Liver (tissue), 9 donors: ENCODE measurements around the gene ALDH1L1. TPM values are rescaled to one million over a fixed set of nuclear protein-coding genes. Genes with fewer than 3 reads are reported as not detected.

Source experiments
- DNase-seq: peaks from one replicate; pipeline ENCODE4 v3.0.0-alpha.2; 2017; ENCODE audit warnings: low spot score
- H3K27ac ChIP-seq, 2 donors: one replicate each; pipeline ENCODE4 v1.7.0; 2013; ENCODE audit warnings: inconsistent platforms in 2 of 2, low read length in 2 of 2, control low read depth in 1 of 2, low read depth in 1 of 2, mild to moderate bottlenecking in 1 of 2
- H3K27me3 ChIP-seq, 4 donors: one replicate each; pipeline versions ENCODE4 v1.6.1 to v1.7.0; 2013; ENCODE audit warnings: low read length in 3 of 4, inconsistent platforms in 1 of 4, mild to moderate bottlenecking in 1 of 4, moderate library complexity in 1 of 4; ENCODE audit not compliant: control insufficient read depth in 4 of 4, insufficient read depth in 4 of 4
- H3K36me3 ChIP-seq, 4 donors: one replicate each; pipeline versions ENCODE4 v1.6.1 to v1.7.0; 2013; ENCODE audit warnings: low read length in 3 of 4, mild to moderate bottlenecking in 3 of 4, low read depth in 1 of 4, moderate library complexity in 1 of 4; ENCODE audit not compliant: control insufficient read depth in 4 of 4, insufficient read depth in 3 of 4
- H3K4me1 ChIP-seq, 4 donors: one replicate each; pipeline versions ENCODE4 v1.6.1 to v1.7.0; 2013; ENCODE audit warnings: low read length in 3 of 4, mild to moderate bottlenecking in 3 of 4, moderate library complexity in 1 of 4; ENCODE audit not compliant: control insufficient read depth in 4 of 4, insufficient read depth in 4 of 4
- H3K4me3 ChIP-seq, 3 donors: one replicate each; pipeline versions ENCODE4 v1.6.1 to v1.7.0; 2013; ENCODE audit warnings: low read length in 3 of 3, control low read depth in 1 of 3, low read depth in 1 of 3, mild to moderate bottlenecking in 1 of 3
- H3K9ac ChIP-seq, 2 donors: one replicate each; pipeline ENCODE4 v1.7.0; 2013; ENCODE audit warnings: low read length in 2 of 2, mild to moderate bottlenecking in 2 of 2, moderate library complexity in 2 of 2, control low read depth in 1 of 2, low read depth in 1 of 2
- H3K9me3 ChIP-seq, 4 donors: one replicate each; pipeline versions ENCODE4 v1.6.1 to v1.7.0; 2013; ENCODE audit warnings: low read length in 3 of 4; ENCODE audit not compliant: control insufficient read depth in 4 of 4
- ATF3 ChIP-seq: IDR thresholded peaks from 2 replicates; pipeline ENCODE4 v1.6.1; 2016; ENCODE audit warnings: antibody characterized with exemption
- EGR1 ChIP-seq, 2 donors: IDR thresholded peaks; 2 replicates each; pipeline ENCODE4 v1.6.1; 2016 to 2018; ENCODE audit warnings: antibody characterized with exemption in 2 of 2, low read depth in 2 of 2
- FOXA1 ChIP-seq: IDR thresholded peaks from 2 replicates; pipeline ENCODE4 v1.6.1; 2016; ENCODE audit warnings: antibody characterized with exemption
- FOXA2 ChIP-seq: IDR thresholded peaks from 2 replicates; pipeline ENCODE4 v1.6.1; 2016; ENCODE audit warnings: antibody characterized with exemption
- HNF4A ChIP-seq, 2 donors: conservative IDR thresholded peaks; 2 replicates each; pipeline ENCODE4 v1.6.1; 2016; ENCODE audit warnings: antibody characterized with exemption in 2 of 2, mild to moderate bottlenecking in 2 of 2
- HNF4G ChIP-seq: IDR thresholded peaks from 2 replicates; pipeline ENCODE4 v1.6.1; 2016; ENCODE audit warnings: antibody characterized with exemption
- JUND ChIP-seq, 2 donors: IDR thresholded peaks; 2 replicates each; pipeline ENCODE4 v1.6.1; 2016; ENCODE audit warnings: antibody characterized with exemption in 2 of 2
- RAD21 ChIP-seq, 2 donors: IDR thresholded peaks; 2 replicates each; pipeline ENCODE4 v1.6.1; 2016; ENCODE audit warnings: antibody characterized with exemption in 2 of 2, mild to moderate bottlenecking in 2 of 2
- REST ChIP-seq: IDR thresholded peaks from 2 replicates; pipeline ENCODE4 v1.6.1; 2016; ENCODE audit warnings: antibody characterized with exemption, mild to moderate bottlenecking
- RXRA ChIP-seq, 2 donors: IDR thresholded peaks; 2 replicates each; pipeline ENCODE4 v1.6.1; 2017 to 2018; ENCODE audit warnings: antibody characterized with exemption in 2 of 2, mild to moderate bottlenecking in 1 of 2
- SP1 ChIP-seq: IDR thresholded peaks from 2 replicates; pipeline ENCODE4 v1.6.1; 2018; ENCODE audit warnings: antibody characterized with exemption, mild to moderate bottlenecking
- YY1 ChIP-seq: IDR thresholded peaks from 2 replicates; pipeline ENCODE4 v1.6.1; 2016; ENCODE audit warnings: antibody characterized with exemption, mild to moderate bottlenecking
- ZBTB33 ChIP-seq: IDR thresholded peaks from 2 replicates; pipeline ENCODE4 v1.6.1; 2016; ENCODE audit warnings: antibody characterized with exemption
- WGBS: extraction: QIAGEN DNeasy Blood & Tissue Kit; methylation state at CpG from one replicate; pipeline ENCODE4 v1.1.7; 2013; 5-methylcytosine and 5-hydroxymethylcytosine counted together
- polyA plus RNA-seq, 2 donors: library from polyadenylated mRNA; stranded (reverse) in 1 of 2; unstranded in 1 of 2; fragments of 200-250 nt in 1 of 2; fragments of >200 nt in 1 of 2; fragmentation: Nextera tagmentation in 1 of 2; extraction: Ambion mirVana in 1 of 2; gene quantifications; one replicate each; pipeline versions ENCODE4 v1.2.1 to v1.2.3, GENCODE V29; 2013 to 2015
- total RNA-seq, 2 donors: library from RNA; depleted of rRNA; stranded (reverse); fragments of >200 nt; gene quantifications; one replicate each; pipeline ENCODE4 v1.2.3, GENCODE V29; 2014
- TF ChIP-seq, protein P1 (sequence below): IDR thresholded peaks from 2 replicates; pipeline ENCODE4 v1.6.1; 2016; ENCODE audit warnings: antibody characterized with exemption
- donor health status: healthy.
- donor health status: healthy.
- donor health status: healthy.
- donor health status: healthy.
- donor health status: healthy.

ALDH1L1 gene
- total and polyA plus RNA-seq, 4 donors = 46.7 to 234 (median 147) TPM

DNA sequence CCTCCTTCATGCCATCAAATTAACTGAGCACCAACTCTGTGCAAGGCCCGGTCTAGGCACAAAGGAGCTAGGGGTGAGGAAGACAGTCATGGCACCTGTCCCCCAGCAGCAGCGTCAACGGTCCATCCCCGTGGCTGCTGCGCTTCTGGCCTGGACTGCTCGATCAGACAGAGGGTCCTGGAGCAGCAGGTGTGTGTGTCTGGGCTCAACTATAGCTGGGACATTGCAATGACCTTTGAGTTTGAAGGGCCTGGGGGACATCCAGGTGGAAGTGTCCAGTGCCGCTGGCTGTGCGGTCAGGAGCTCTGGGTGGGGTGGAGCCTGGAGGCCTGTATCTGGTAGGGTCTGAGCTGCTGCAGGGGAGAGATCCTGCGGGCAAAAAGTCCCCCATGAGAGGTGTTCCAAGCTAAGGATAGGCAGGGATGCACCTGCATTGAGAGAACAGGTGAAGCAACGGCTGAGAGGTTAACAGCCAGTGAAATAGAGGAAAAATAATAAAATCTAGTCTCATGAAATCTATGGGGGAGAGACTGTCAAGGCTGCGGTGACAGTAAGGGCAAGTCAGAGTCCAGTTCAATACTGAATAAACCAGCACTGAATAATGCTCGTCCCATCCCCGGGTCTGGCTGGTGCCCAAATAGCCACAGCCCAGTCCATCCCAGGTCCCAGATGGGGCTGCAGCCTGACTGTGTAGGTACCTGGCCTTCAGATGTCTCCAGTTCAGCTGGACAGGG is 71.1 kb downstream of the ALDH1L1 start:
- TF ChIP-seq ZBTB33 = no peak
- TF ChIP-seq FOXA1 = no peak
- TF ChIP-seq FOXA2 = no peak
- no peak for TF ChIP-seq SP1
- TF ChIP-seq REST = no peak
- no peak for TF ChIP-seq YY1
- no peak for TF ChIP-seq RXRA (IDR thresholded peaks at IDR 0.05)
- TF ChIP-seq ATF3 = no peak
- no peak for TF ChIP-seq RAD21 (IDR thresholded peaks at IDR 0.05)
- TF ChIP-seq HNF4A (conservative IDR thresholded peaks at IDR 0.05) = no peak
- no peak for TF ChIP-seq JUND (IDR thresholded peaks at IDR 0.05)
- TF ChIP-seq, protein P1, sequence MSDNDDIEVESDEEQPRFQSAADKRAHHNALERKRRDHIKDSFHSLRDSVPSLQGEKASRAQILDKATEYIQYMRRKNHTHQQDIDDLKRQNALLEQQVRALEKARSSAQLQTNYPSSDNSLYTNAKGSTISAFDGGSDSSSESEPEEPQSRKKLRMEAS = no peak
- H3K36me3 ChIP-seq = peaks cover 18 to 91% (median 64%) of the 10 kb centered on the region in 4 donors
- H3K4me1 ChIP-seq = no peaks in the 10 kb centered on the region
- no peaks in the 10 kb centered on the region for H3K27me3 ChIP-seq
- DNase-seq = peak; percentile 23
- H3K27ac ChIP-seq = no peak overlapping the region
- H3K9ac ChIP-seq = no peak overlapping the region
- WGBS = 88% methylated on average over 13 of the region's 13 CpGs
- no peak overlapping the region for H3K4me3 ChIP-seq
- no peaks in the 10 kb centered on the region for H3K9me3 ChIP-seq

DNA sequence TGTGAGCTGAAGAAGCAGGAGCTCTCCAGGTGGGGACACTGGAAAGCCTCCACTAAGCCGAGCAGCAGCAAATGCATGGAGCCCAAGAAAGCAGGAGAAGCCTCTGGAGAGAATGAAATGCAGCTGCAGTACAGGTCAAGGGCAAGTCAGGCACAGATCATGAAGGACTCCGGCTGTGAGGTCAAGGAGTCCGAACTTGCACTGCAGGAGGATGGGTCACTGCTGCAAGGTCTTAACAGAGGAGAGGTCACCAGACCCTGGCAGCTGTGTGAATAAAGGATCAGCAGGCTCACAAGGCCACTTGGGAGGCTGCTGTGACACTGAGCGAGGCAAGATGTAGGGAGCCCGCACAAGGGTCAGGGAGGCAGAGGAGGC is 71.7 kb downstream of the ALDH1L1 start:
- peaks cover 18 to 91% (median 66%) of the 10 kb centered on the region in 4 donors for H3K36me3 ChIP-seq
- TF ChIP-seq ZBTB33 = no peak
- no peak for TF ChIP-seq FOXA1
- no peak for TF ChIP-seq JUND (IDR thresholded peaks at IDR 0.05)
- no peak for TF ChIP-seq ATF3
- TF ChIP-seq HNF4G = no peak
- TF ChIP-seq EGR1 (IDR thresholded peaks at IDR 0.05; ENCODE audit: low read depth in 2 of 2) = no peak
- no peaks in the 10 kb centered on the region for H3K4me1 ChIP-seq
- no peak overlapping the region for H3K27ac ChIP-seq
- WGBS = 92% methylated on average over 5 of the region's 5 CpGs
- no peak overlapping the region for H3K4me3 ChIP-seq
- no peaks in the 10 kb centered on the region for H3K27me3 ChIP-seq
- H3K9ac ChIP-seq = no peak overlapping the region
- no peak for DNase-seq
- no peaks in the 10 kb centered on the region for H3K9me3 ChIP-seq
